GM19240 (cell line): ENCODE data around the gene SLC8B1.

Experiments used
- DNase-seq: peaks from one replicate; pipeline ENCODE4 v3.0.0; 2011; ENCODE audit warnings: low spot score; ENCODE audit not compliant: insufficient read length

Gene SLC8B1

DNA sequence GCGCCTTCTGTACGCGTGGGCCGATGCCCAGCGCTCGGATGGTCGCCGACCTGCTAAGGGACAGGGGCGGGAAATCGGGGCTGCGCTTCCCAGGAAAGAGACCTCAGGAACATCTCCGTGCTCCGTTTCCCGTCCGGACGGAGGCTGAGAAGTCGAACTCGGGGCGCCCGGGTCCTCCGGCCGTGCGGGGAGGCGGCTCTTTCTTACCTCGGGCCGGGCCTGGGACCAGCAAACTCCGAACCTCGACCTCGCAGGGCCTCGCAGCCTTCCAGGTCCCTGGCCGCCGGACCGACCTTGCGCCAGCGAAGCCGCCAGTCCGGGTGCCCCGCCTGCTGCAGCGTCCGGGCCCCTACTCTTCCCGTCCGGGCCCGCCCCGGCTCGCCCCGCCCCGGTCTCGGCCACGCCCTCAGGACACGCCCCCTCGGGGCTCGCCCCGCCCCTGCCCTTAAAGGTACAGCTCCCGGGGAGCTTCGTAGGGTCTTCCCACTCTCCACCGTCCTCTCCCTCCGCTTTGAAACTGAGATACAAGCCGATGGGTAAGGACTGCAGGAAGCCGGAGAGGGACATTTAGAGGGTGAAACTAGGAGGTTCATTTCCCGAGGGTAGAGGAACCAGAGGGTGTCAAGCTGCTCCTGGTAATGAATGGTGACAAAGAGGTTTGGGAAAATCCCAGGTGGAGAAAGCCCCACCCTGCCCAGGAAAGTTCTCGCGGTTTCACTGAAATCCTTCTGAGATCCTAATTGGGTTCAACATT, at the start of gene SLC8B1:
Gene SLC8B1 (minus strand): TSS at position 324 of the 754 bp plus-strand sequence. CDS start 2,231 bp downstream, outside the sequence.
- DNase-seq = peak; percentile 87

DNA sequence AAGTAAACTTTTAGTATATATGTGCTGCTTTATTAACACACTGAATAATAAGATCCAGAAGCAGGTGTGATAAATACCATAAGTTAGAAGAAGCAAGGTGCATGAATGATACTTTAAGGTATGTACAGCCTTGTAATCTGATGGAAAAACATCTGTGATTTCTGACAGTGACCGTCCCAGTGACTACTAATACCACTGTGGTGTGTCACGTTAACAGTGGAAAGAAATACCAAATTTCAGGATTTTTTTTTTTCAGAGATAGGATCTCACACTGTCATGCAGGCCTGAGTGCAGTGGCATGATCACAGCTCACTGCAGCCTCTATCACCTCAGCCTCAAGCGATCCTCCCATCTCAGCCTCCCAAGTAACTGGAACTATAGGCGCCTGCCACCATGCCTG, 47.3 kb upstream of the SLC8B1 start:
- no peak for DNase-seq

DNA sequence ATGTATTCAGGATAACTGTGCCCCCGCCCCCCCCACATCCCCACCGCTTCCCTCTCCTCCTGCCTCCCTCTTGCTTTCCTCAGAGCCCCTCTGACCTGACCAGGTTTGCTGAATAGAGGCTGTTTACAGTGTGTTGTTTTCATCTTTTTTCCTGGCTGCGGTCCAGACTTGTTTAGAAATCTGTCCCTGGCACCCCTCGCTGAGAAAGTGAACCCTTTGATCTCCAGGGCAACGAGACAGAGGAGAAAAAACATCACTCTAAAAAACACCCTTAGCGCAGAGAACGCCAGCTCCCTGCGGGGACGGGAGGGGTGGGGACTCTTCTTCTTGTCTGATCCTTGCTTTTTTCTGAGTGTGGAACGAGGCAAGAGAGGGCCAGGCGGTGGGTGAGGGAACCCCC, 46.3 kb upstream of the SLC8B1 start:
- DNase-seq = no peak

DNA sequence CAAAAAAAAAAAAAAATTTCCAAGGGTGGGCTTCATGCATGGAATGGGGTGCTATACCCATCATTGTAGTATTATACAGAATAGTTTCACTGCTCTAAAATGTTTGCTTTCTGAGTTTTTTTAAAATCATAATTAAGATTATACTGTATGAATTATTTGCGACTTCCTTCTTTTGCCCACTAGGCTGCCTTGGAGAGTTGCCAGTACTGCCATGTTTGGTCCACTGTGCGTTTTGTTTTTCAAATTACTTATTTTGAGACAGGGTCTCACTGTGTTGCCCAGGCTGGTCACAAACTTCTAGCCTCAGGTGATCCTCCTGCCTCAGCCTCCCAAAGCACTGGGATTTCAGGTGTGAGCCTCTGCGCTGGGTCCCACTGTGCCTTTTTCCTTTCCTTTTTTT, 43.4 kb upstream of the SLC8B1 start:
- no peak for DNase-seq

DNA sequence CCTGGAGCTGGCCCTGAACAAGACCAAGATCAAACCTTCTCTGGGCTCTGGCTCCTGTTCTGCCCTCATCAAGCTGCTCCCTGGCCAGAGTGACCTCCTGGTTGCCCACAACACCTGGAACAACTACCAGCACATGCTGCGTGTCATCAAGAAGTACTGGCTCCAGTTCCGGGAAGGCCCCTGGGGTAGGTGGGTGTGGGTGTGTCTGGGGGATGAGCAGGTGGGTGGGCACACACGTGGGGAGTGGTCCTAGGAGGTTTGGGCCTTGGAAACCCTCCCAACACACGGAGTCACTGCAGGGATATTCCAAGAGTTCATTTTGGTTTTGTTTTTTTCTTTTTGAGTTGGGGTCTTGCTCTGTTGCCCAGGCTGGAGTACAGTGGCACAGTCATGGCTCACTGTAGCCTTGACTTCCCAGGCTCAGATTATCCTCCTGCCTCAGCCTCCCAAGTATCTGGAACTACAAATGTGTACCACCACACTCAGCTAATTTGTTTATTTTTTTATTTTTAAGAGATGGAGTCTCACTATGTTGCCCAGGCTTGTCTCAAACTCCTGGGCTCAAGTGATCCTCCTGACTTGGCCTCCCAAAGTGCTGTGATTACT, 40.0 kb upstream of the SLC8B1 start:
- DNase-seq = no peak

DNA sequence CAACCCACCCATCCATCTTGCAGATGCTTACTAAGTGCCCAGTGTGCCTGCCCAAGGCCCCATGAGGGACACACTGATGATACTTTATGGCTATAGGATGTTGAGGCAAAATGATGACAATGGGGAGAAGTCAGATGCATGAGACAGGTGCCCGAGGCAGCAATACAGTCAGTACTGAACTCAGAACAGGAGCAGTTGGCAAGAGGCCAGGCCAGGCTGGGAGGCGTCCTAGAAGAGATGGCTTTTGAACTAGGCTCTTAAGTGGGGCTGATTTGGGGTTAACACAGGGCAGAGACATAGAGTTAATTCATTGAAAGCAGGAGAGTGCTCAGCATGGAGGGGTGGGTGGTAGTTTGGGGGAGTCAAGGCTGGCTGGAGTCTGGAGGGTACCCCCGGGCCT, 39.1 kb upstream of the SLC8B1 start:
- DNase-seq = no peak

DNA sequence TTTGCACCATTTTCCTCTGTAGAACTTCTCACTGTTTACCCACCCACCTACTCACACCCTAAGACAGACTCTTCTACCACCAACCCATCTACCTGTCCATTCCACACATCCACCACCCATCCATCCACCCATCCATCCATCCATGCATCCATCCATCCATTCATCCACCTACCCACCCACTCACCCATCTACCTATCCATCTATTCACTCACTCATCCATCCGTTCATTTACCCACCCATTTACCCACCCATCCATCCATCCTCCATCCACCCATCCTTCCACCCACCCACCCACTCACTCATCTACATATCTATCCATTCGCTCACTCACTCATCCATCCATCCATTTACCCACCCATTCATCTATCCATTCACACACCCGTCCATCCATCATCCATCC, 38.5 kb upstream of the SLC8B1 start:
- no peak for DNase-seq

DNA sequence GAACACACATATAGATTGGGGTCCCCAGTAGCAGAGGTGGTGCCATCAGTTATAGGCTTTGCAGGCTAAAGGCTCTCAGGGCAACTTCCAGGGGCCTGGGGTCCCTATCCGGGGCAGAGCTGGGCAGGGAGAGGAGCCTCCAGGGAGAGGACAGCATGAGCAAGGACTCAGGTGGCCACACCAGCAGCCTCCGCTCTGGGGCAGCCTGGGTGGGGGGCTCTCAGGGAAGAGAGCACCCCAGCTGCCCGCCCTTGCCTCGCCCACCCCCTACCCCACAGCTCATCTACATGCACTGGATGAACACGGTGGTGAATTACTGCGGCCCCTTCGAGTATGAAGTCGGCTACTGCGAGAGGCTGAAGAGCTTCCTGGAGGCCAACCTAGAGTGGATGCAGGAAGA, 37.5 kb upstream of the SLC8B1 start:
- DNase-seq = no peak

DNA sequence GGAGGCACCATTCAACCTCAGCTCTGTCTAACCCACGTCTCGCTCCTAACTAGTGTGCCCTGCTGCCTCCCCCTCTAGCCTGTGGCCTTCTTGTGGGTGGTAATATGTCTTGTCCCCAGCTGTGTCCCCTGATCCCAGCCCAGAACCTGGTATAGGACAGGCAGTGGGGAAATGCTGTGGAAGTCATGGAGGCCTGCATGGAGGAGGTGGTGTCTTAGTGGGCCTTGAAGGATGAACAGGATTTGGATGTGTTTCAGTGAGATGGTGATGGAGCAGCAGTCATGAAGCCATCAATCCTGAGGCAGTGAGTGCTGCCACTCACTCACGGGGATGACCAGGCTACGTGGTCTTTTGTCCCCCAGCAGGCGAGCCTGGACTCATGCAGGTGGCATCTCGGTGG, 36.9 kb upstream of the SLC8B1 start:
- no peak for DNase-seq

DNA sequence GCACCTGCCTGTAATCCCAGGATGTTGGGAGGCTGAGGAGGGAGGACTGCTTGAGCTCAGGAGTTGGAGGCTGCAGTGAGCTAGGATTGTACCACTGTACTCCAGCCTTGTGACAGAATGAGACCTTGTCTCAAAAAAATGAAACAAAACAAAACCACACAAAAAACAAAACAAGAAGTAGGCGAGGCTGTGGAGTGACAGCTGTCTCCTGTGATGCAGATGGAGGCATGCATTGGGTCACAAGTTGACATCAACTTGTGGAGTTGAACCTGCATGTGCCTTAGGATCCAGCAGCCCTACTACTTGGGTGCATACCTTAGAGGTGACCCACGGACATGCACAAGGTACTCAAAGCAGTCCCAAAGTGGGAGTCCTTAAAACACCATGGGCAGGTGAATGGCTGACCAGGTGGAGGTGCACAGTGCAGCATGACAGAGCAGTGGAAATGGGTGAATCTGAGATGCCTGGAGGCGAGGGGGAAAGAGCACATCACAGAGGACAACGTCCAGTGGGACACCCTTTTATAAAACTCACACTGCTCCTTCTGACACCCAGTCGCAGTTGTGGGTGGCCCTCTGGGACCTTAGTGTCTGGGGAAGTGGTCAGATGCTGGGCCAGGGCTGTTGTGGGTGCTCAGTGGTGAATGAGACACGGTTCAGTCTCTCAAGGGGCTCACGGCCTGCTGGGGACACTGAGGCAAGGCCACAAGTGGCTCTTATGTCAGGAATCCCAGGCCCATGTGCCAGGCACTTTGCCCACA, 36.2 kb upstream of the SLC8B1 start:
- no peak for DNase-seq

DNA sequence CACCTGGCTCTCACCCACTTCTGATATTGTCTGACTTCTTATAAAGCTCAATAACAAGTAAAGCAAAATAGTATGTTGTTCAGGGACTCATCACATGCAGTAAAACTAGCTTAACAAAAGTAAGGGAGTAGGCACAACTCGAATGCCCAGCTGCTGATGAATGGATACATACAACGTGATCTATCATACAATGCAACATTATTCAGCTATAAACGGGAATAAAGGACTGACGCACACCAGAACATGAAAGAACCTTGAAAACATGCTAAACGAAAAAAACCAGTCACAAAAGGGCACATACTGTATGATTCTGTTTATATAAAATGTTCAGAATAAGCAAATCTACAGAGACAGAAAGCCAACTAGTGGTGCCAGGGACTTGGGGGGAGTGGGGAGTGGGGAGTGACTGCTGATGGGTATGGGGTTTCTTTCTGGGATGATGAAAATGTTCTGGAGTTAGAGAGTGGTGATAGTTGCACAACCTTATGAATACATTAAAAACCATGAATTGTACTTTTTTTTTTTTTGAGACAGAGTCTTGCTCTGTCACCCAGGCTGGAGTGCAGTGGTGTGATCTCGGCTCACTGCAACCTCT, 34.6 kb upstream of the SLC8B1 start:
- no peak for DNase-seq

DNA sequence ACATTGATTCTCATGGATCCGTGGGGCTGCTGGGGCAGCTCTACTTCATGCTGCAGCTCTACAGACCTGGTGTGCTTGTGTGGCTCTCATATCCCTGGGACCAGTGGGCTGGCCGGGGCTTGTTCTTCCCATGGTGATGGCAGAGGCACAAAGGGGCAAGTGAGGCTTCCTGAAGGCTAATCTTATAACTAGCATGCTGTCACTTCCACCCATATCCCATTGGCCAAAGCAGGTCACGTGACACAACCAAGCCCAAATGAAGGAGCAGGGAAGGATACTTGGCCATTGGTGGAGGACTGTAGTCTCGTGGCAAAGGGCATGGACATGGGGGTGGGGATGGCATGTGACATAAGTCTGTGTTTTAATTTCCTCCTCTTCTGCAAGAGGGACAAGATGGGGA, 33.4 kb upstream of the SLC8B1 start:
- no peak for DNase-seq

DNA sequence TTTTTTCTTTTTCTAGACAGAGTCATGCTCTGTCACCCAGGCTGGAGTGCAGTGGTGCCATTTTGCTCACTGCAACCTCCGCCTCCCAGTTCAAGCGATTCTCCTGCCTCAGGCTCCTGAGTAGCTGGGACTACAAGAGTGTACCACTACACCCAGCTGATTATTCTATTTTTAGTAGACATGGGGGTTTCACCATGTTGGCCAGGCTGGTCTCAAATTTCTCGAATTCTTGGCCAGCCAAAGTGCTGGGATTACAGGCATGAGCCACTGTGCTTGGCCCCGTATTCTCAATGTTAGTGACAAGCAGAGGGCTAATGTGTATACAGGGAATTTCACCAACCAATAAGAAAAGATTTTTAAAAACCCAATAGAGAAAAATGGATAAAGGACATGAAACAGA, 31.9 kb upstream of the SLC8B1 start:
- DNase-seq = no peak

DNA sequence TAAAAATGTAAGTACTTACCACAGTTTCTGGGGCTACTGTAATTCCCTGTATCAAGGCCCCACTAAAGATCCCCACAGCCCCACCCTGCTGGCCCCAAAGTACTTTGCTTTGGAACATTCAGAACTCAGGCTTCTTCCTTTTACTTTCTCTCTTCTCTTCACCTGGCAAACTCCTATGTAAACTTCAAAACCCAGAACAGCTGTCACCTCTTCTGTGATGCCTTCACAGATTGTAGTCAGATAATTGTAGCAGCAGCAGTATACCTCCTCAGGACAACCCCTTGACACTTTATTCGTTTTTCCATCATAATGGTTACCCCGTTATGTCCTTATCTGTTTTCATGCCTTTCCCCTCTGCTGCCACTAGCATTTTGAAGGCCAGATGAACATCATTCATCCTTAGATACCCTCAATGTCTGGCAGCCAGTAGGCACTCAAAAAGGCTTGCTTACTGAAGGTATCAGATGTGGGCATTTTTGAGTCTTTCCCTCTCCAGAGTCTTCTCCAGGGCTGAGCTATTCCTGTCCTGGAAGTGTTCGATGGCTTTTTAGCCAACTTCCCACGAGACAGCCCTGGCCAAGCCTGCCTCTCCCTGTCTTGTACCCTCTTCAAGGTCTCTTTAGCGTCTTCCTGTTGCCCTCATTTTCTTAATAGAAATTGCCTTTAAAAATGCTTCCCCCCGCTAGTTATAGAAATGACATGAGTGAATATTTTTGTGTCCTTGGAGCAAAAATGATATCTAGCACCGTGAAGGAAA, 30.9 kb upstream of the SLC8B1 start:
- DNase-seq = no peak

DNA sequence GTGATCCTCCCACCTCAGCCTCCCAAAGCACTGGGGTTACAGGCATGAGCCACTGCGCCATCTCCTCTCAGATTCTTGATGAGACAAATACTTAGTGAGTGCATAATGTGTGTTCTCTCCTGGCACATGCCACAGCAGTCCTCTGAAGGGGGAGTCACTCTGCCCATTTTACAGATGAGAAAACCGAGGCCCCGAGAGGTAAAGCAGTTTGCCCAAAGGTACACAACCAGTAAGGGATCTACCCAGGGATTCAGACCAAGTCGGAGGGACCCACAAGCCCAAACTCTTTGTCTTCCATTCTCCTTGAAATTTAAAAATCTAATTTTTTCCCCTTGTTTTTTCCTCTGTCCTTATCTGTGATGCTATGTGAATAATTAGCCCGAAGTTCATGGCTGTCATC, 29.8 kb upstream of the SLC8B1 start:
- no peak for DNase-seq

DNA sequence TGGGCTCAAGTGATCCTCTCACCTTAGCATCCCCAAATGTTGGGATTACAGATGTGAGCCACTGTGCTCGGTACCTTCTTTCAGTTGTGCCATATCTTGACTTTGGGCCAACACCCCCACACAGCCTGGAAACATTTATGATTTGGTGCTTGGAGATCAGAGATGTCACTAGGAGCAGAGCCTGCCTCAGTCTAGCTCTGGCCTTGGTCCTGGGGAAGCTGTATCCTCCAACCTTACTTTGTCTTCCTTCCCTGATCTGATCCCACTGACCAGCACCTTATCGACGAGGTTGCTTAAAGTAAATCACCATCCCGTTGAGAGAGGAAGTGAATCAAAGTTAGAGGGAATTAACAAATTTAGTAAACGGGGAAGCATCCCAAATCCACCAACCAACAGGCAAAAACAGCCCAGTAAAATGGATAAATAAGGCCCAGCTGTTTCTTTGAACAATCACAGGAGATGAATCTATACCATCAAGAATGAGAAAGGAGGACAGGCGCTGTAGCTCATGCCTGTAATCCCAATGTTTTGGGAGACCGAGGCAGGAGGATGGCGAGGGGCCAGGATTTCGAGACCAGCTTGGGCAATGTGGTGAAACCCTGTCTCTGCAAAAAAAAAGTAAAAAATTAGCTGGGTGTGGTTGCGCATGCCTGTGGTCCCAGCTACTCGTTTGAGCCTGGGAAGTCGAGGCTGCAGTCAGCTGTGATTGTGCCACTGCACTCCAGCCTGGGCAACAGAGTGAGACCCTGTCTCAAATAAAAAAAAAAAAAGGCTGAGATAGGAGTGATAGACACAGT, 26.9 kb upstream of the SLC8B1 start:
- DNase-seq = no peak

DNA sequence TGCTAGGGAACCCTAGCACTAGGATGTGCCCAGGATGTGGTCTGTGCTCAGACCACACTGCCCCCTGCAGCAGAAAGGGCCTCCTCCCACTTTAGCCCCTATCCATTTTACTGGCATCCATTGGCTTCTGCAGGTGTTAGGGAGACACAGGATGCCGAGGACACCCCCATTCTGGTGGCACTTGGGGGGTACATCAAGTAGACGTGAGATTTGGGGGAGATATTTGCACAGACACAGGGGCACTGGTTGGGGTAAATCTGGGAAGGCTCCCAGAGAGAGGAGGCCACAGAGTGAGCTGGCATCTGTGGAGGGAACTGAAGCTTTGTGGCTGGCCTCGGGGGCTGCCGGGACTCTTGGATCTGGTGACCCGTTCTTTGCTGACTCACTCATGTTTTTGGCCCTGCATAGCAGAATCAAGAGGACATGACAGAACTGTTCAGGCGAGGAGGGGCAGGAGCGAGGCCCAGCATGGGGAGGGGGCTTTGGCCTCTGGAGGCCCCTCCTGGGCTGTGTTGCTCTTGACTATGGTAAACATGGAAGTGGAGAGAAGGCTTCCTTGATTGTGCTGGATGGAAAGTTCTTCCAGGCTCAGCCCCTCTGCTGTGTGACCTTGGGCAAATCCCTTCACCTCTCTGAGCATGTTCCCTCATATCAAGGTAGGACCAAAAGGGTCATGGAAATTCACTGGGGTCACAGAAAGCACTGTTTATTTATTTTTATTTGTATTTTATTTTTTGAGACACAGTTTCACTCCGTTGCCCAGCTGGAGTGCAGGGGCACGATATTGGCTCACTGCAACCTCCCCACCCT, 25.2 kb upstream of the SLC8B1 start:
- no peak for DNase-seq

DNA sequence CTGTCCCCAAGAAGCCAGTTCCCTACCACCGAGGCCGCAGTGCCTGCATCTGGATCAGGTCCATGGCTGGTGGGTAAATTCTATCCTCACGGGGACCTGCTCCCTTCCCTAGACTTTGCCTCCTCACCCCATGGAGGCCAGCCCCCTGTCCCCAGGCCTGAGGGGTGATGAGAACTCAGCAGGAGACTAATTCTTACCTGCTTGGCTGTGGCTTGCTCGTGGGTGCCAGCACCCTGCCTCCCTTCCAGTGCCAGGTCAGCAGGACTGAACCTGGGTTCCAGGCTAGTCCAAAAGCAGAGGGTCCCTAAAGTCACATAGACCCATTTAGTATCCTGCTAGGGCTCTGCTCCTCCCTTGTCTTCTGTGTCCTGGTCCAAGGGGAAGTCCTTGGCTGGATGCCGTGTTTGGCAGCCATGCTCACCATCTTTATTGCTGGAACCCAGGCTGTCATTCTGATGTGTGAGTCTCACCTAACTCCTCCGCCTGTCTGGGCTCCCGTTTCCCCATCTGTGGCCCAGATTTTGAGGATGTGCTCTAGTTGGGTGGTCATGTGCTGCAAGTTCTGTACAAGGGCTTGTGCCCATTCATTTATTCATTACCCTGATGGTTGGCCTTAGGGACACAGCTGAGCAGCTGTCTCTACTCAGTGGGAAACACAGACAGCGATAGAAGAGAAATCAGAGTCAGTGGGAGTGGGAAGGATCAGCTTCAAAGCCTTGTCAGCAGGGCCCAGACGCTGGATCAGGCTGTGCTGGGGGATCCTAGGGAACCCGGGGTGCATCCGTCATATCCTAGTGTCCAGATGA, 24.4 kb upstream of the SLC8B1 start:
- DNase-seq = no peak
